HL-60 (cell line): Measurements from ENCODE around the gene ACVR2B.

ENCODE experiments used
- DNase-seq, 2 experiments: peaks; one replicate each; pipeline ENCODE4 v3.0.0-alpha.2; 2010 to 2020; ENCODE audit warnings: low read depth in 1 of 2, low spot score in 1 of 2
- H3K27ac ChIP-seq: fragments of 250-450 bp; sonication (Bioruptor Pico); replicated peaks from 2 replicates; pipeline ENCODE4 v1.5.1; 2020; ENCODE audit warnings: mild to moderate bottlenecking, moderate library complexity
- H3K27me3 ChIP-seq: fragments of 250-450 bp; sonication (Bioruptor Pico); 2 replicates; pipeline ENCODE4 v1.5.1; 2021; ENCODE audit warnings: mild to moderate bottlenecking, moderate library complexity; ENCODE audit not compliant: insufficient read depth, poor library complexity, severe bottlenecking
- H3K4me3 ChIP-seq: replicated peaks from 2 replicates; pipeline ENCODE4 v1.5.1; 2011; ENCODE audit warnings: mild to moderate bottlenecking, control low read depth, low read length; ENCODE audit not compliant: insufficient read depth
- GABPA ChIP-seq: IDR thresholded peaks from 2 replicates; pipeline ENCODE4 v1.6.1; 2012; ENCODE audit warnings: low read depth
- POLR2AphosphoS5 ChIP-seq: IDR thresholded peaks from 2 replicates; pipeline ENCODE4 v1.6.1; 2012; ENCODE audit warnings: low read depth
- REST ChIP-seq: IDR thresholded peaks from 2 replicates; pipeline ENCODE4 v1.6.1; 2012; ENCODE audit warnings: low read depth; ENCODE audit not compliant: insufficient replicate concordance
- SPI1 ChIP-seq: IDR thresholded peaks from 2 replicates; pipeline ENCODE4 v1.6.1; 2012; ENCODE audit warnings: low read depth, mild to moderate bottlenecking, borderline replicate concordance
- TF ChIP-seq, protein P1 (sequence below): IDR thresholded peaks from one replicate; pipeline ENCODE4 v1.5.1; 2011; ENCODE audit warnings: low read length, control low read depth, inconsistent platforms; ENCODE audit not compliant: insufficient read depth

Gene ACVR2B

DNA sequence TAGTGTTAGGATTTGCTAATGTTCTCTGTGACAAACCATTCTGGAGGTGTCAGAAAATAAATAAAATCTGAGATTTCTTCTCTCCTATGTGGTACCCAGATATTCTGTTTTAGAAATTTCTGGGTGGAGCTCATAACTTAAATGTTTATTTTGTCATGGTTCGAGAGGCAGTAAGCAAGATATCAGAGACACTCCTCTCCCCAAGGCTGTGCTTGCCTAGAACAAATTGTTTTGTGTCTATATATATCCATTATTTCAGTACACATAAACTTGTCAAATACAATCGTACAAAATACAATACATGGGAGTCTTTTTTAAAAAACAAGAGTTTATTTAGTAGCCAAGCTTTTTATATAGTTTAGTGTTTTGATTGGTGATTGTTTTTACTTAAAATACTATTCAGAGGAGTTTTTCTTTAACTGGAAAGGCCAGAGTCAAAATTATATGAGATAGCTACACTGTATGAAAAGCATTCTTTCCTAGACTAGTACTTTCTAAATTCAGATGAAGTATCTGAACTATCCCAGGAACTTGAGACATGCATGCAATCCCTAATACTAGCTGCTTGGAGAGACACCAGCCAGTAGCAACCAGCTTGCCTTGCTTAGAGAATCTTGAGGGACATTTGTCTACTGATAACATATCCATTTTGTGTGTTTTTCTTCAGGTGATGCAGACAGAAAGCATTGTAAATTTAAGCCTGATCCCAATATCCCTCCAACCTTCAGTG, 47.2 kb downstream of the ACVR2B start:
- Histone ChIP-seq H3K27me3 (no peaks in the 10 kb centered on the region), H3K4me3 (no peak overlapping the region), H3K27ac (no peak overlapping the region)
- DNase-seq: no peak
- TF ChIP-seq SPI1: no peak
- no peak for TF ChIP-seq POLR2AphosphoS5
- TF ChIP-seq, protein P1, sequence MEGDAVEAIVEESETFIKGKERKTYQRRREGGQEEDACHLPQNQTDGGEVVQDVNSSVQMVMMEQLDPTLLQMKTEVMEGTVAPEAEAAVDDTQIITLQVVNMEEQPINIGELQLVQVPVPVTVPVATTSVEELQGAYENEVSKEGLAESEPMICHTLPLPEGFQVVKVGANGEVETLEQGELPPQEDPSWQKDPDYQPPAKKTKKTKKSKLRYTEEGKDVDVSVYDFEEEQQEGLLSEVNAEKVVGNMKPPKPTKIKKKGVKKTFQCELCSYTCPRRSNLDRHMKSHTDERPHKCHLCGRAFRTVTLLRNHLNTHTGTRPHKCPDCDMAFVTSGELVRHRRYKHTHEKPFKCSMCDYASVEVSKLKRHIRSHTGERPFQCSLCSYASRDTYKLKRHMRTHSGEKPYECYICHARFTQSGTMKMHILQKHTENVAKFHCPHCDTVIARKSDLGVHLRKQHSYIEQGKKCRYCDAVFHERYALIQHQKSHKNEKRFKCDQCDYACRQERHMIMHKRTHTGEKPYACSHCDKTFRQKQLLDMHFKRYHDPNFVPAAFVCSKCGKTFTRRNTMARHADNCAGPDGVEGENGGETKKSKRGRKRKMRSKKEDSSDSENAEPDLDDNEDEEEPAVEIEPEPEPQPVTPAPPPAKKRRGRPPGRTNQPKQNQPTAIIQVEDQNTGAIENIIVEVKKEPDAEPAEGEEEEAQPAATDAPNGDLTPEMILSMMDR: no peak
- no peak for TF ChIP-seq REST
- no peak for TF ChIP-seq GABPA

DNA sequence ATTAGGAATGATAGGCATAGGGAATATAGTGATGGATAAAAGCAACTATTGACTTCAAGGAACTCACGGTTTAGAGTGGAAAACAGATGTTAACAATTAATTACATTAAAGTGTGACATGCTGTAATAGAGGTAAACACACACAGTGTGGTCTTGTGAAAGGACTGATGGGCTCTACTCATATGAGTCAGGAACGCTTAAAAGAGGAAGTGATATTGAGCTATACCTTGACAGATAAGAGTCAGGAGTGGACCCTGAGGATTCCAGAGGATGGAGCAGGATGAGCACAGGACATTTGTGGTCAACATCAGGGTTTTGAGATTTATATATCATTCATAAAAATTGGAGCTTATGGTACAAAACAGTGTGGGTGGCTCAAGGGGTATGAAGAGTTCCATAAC, 53.4 kb downstream of the ACVR2B start:
- DNase-seq: no peak
- Histone ChIP-seq H3K27ac (no peak overlapping the region), H3K27me3 (no peaks in the 10 kb centered on the region), H3K4me3 (no peak overlapping the region)
- no peak for TF ChIP-seq POLR2AphosphoS5
- peak; percentile 72 for TF ChIP-seq SPI1
- TF ChIP-seq GABPA: no peak
- no peak for TF ChIP-seq REST
- TF ChIP-seq, protein P1: no peak

DNA sequence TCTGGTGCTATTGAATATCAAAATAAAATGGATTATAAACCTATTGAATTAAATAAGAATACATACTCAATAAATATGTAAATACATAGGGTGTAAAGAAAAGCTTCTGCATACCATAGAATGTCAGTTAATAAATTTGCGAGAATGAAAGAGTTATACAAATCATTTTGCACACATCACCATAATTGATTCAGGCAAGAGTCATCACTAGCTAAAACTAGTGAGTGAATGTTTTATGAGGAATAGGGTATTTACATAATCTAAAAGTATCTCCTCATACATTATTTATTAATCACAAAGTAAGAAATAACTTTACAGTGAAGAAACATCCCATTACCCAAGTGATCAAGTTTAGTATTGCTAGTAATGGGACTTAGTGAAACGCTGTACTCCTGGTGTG, 56.0 kb downstream of the ACVR2B start:
- no peak overlapping the region for H3K27ac ChIP-seq
- no peak for DNase-seq
- TF ChIP-seq POLR2AphosphoS5 (no peak), REST (no peak), GABPA (no peak), SPI1 (no peak)
- TF ChIP-seq, protein P1: no peak

More for the DNA sequence above, 56.0 kb downstream of the ACVR2B start:
- H3K4me3 ChIP-seq: no peak overlapping the region
- no peaks in the 10 kb centered on the region for H3K27me3 ChIP-seq
